GM12865 (cell line): Measurements from ENCODE around the gene DNAJC10.

Source experiments
- DNase-seq: peaks from one replicate; pipeline ENCODE4 v3.0.0; 2010; ENCODE audit warnings: low read depth
- H3K4me3 ChIP-seq: 2 replicates; pipeline ENCODE4 v1.5.1; 2011; ENCODE audit warnings: mild to moderate bottlenecking, low read depth, low read length, control low read depth
- TF ChIP-seq, protein P1 (sequence below): IDR thresholded peaks from 2 replicates; pipeline ENCODE4 v1.5.1; 2011; ENCODE audit warnings: low read length, control low read depth, low read depth, inconsistent platforms; ENCODE audit not compliant: insufficient read depth; ENCODE audit errors: missing control alignments

The DNAJC10 gene, protein sequence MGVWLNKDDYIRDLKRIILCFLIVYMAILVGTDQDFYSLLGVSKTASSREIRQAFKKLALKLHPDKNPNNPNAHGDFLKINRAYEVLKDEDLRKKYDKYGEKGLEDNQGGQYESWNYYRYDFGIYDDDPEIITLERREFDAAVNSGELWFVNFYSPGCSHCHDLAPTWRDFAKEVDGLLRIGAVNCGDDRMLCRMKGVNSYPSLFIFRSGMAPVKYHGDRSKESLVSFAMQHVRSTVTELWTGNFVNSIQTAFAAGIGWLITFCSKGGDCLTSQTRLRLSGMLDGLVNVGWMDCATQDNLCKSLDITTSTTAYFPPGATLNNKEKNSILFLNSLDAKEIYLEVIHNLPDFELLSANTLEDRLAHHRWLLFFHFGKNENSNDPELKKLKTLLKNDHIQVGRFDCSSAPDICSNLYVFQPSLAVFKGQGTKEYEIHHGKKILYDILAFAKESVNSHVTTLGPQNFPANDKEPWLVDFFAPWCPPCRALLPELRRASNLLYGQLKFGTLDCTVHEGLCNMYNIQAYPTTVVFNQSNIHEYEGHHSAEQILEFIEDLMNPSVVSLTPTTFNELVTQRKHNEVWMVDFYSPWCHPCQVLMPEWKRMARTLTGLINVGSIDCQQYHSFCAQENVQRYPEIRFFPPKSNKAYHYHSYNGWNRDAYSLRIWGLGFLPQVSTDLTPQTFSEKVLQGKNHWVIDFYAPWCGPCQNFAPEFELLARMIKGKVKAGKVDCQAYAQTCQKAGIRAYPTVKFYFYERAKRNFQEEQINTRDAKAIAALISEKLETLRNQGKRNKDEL

DNA sequence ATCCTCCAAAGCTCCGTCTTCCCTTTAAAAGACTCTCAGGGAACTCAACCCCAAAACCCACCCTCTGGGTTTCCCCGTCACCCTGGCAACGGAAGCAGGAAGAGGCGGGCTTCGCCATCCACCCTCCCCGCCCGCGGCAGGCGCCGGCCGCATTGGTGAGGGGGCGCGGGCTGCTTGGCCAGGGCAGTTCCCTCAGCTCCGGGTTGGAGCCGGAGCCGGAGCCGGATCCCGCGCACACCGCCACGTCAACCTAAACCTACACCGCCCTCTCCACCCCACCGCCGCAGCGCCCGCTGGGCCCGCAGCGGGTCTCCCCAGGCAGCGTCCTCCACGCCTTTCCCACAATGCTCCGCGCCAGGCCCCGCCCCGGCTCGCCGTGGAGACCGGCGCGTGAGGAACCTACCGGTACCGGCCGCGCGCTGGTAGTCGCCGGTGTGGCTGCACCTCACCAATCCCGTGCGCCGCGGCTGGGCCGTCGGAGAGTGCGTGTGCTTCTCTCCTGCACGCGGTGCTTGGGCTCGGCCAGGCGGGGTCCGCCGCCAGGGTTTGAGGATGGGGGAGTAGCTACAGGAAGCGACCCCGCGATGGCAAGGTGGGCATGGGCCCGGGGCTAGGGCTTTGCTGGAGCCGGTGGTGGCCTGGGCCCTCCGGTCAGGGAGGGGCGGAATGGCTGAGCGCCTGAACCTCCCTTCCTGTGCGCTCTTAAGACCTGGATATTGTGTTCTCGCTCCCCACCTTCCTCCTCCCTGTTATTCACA lies at the start of gene DNAJC10:
DNAJC10 (plus strand) TSS at position 366 of the 758 bp plus-strand sequence. CDS start 1,830 bp downstream, outside the sequence.
- H3K4me3 ChIP-seq, result peak within 1 kb of the TSS; percentile 76
- TF ChIP-seq, protein P1, sequence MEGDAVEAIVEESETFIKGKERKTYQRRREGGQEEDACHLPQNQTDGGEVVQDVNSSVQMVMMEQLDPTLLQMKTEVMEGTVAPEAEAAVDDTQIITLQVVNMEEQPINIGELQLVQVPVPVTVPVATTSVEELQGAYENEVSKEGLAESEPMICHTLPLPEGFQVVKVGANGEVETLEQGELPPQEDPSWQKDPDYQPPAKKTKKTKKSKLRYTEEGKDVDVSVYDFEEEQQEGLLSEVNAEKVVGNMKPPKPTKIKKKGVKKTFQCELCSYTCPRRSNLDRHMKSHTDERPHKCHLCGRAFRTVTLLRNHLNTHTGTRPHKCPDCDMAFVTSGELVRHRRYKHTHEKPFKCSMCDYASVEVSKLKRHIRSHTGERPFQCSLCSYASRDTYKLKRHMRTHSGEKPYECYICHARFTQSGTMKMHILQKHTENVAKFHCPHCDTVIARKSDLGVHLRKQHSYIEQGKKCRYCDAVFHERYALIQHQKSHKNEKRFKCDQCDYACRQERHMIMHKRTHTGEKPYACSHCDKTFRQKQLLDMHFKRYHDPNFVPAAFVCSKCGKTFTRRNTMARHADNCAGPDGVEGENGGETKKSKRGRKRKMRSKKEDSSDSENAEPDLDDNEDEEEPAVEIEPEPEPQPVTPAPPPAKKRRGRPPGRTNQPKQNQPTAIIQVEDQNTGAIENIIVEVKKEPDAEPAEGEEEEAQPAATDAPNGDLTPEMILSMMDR, result no peak
- peak; percentile 86 for DNase-seq

GRCh38 chr2:182666674-182667314 lies 49.3 kb upstream of the DNAJC10 start:
- TF ChIP-seq, protein P1, result peak; percentile 54
- DNase-seq, result peak; percentile 51

DNA sequence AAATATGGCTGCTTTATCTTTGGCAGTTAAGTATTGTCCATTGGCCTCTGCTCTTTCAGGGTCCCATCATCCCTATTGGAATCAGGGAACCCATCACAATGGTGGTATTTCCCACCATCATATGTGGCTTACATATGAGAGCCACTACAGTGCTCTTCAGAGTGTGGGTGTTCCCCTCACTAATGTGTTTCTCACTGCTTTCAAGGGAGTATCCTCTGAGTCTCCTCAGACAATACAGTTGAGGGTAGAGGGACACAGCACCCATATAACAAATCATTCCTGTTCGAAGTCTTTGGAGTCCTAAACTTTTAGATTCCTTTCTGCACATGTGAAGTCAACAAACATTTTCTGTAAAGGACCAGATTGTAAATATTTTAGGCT lies 48.8 kb upstream of the DNAJC10 start:
- TF ChIP-seq, protein P1, result no peak
- no peak overlapping the region for H3K4me3 ChIP-seq
- DNase-seq, result no peak

More at GRCh38 chr2:182666674-182667314, 49.3 kb upstream of the DNAJC10 start:
- no peak overlapping the region for H3K4me3 ChIP-seq

GRCh38 chr2:182668671-182669070 lies 47.4 kb upstream of the DNAJC10 start:
- TF ChIP-seq, protein P1, result no peak
- no peak for DNase-seq
- no peak overlapping the region for H3K4me3 ChIP-seq

GRCh38 chr2:182672466-182673165 lies 43.4 kb upstream of the DNAJC10 start:
- TF ChIP-seq, protein P1, result no peak
- no peak overlapping the region for H3K4me3 ChIP-seq
- no peak for DNase-seq

GRCh38 chr2:182680837-182681236 lies 35.2 kb upstream of the DNAJC10 start:
- no peak for DNase-seq
- TF ChIP-seq, protein P1, result no peak
- H3K4me3 ChIP-seq, result no peak overlapping the region
